GM23338 (cell line): ENCODE data around the gene SLC36A3. TPM values are rescaled to one million over a fixed set of nuclear protein-coding genes. Genes with fewer than 3 reads are reported as not detected.
A peak's percentile ranks its signal among the peaks of the same experiment; 100 is the strongest.

Source experiments
- ATAC-seq: fragments of 200-7000 bp; cut with Tn5 transposase; 3 replicates; pipeline ENCODE4 v1.9.1; 2020
- DNase-seq: peaks from one replicate; pipeline ENCODE4 v3.0.0-alpha.2; 2015; ENCODE audit warnings: low spot score
- H2AFZ ChIP-seq: fragments of 200-600 bp; sonication (generic); 2 replicates; pipeline ENCODE4 v1.8.0; 2016; ENCODE audit warnings: antibody characterized with exemption, mild to moderate bottlenecking, moderate library complexity
- H3F3A ChIP-seq: fragments of 200-600 bp; sonication (generic); replicated peaks from 2 replicates; pipeline ENCODE4 v1.8.0; 2017; ENCODE audit warnings: antibody characterized with exemption, mixed run types, low read depth
- H3K27ac ChIP-seq: fragments of 200-600 bp; sonication (generic); 2 replicates; pipeline ENCODE4 v1.6.1; 2016; ENCODE audit warnings: low read depth
- H3K27me3 ChIP-seq: fragments of 200-600 bp; sonication (generic); 2 replicates; pipeline ENCODE4 v1.8.0; 2016; ENCODE audit warnings: mild to moderate bottlenecking, mixed run types, moderate library complexity; ENCODE audit not compliant: insufficient read depth
- H3K36me3 ChIP-seq: fragments of 200-600 bp; sonication (generic); 2 replicates; pipeline ENCODE4 v1.8.0; 2016; ENCODE audit warnings: mild to moderate bottlenecking; ENCODE audit not compliant: insufficient read depth
- H3K4me1 ChIP-seq: fragments of 200-600 bp; sonication (generic); 2 replicates; pipeline ENCODE4 v1.8.0; 2016; ENCODE audit warnings: mild to moderate bottlenecking, moderate library complexity; ENCODE audit not compliant: insufficient read depth
- H3K4me2 ChIP-seq: fragments of 200-600 bp; sonication (generic); 2 replicates; pipeline ENCODE4 v1.7.1; 2017; ENCODE audit warnings: mixed run types
- H3K4me3 ChIP-seq: fragments of 200-600 bp; sonication (generic); 2 replicates; pipeline ENCODE4 v1.6.1; 2016; ENCODE audit warnings: mixed run types
- H3K79me2 ChIP-seq: fragments of 200-600 bp; sonication (generic); replicated peaks from 2 replicates; pipeline ENCODE4 v1.8.0; 2017; ENCODE audit warnings: mild to moderate bottlenecking; ENCODE audit not compliant: insufficient read depth
- H3K9me2 ChIP-seq: fragments of 200-600 bp; sonication (generic); 2 replicates; pipeline ENCODE4 v1.8.0; 2017; ENCODE audit not compliant: insufficient read depth
- H4K20me1 ChIP-seq: fragments of 200-600 bp; sonication (generic); replicated peaks from 2 replicates; pipeline ENCODE4 v1.8.0; 2017; ENCODE audit warnings: mild to moderate bottlenecking; ENCODE audit not compliant: insufficient read depth
- H3K27ac Mint-ChIP-seq: 2 replicates; pipeline ENCODE4 v1.8.0; 2020; ENCODE audit warnings: inconsistent platforms, mild to moderate bottlenecking, moderate library complexity, mixed read lengths
- H3K27me3 Mint-ChIP-seq: 3 replicates; pipeline ENCODE4 v1.8.0; 2022; ENCODE audit warnings: low read depth, mild to moderate bottlenecking, moderate library complexity, mixed read lengths, inconsistent platforms; ENCODE audit not compliant: insufficient read depth, poor library complexity
- H3K36me3 Mint-ChIP-seq: 3 replicates; pipeline ENCODE4 v1.8.0; 2021; ENCODE audit warnings: low read depth, mild to moderate bottlenecking, inconsistent platforms, moderate library complexity, mixed read lengths
- H3K4me1 Mint-ChIP-seq: 3 replicates; pipeline ENCODE4 v1.8.0; 2020; ENCODE audit warnings: mild to moderate bottlenecking, inconsistent platforms, mixed read lengths
- H3K4me3 Mint-ChIP-seq: 3 replicates; pipeline ENCODE4 v1.8.0; 2021; ENCODE audit warnings: moderate library complexity, mild to moderate bottlenecking, inconsistent platforms, mixed read lengths
- H3K9me3 Mint-ChIP-seq: 3 replicates; pipeline ENCODE4 v1.8.0; 2020; ENCODE audit warnings: moderate library complexity, mild to moderate bottlenecking, inconsistent platforms, mixed read lengths
- CREB1 ChIP-seq: fragments of 250-450 bp; sonication (Bioruptor Pico); IDR thresholded peaks from 2 replicates; pipeline ENCODE4 v1.5.0; 2020; ENCODE audit warnings: low read depth, mild to moderate bottlenecking, moderate library complexity
- CTCF ChIP-seq, 2 experiments: fragments of 200-600 bp in 1 of 2; sonication (generic) in 1 of 2; conservative IDR thresholded peaks; 2 replicates each; pipeline versions ENCODE4 v1.5.1 to v1.6.1; 2016 to 2017; ENCODE audit warnings: antibody characterized with exemption in 2 of 2, low read depth in 2 of 2, mild to moderate bottlenecking in 2 of 2, moderate library complexity in 1 of 2
- EZH2 ChIP-seq: fragments of 200-600 bp; sonication (generic); IDR thresholded peaks from one replicate; pipeline ENCODE4 v1.8.0; 2017; ENCODE audit warnings: antibody characterized with exemption, mild to moderate bottlenecking, low read depth; ENCODE audit not compliant: unreplicated experiment
- EZH2phosphoT487 ChIP-seq: fragments of 200-600 bp; sonication (generic); IDR thresholded peaks from one replicate; pipeline ENCODE4 v1.8.1; 2018; ENCODE audit warnings: antibody characterized with exemption; ENCODE audit not compliant: unreplicated experiment
- JUNB ChIP-seq: IDR thresholded peaks from one replicate; pipeline ENCODE4 v1.6.1; 2016; ENCODE audit warnings: antibody characterized with exemption; ENCODE audit not compliant: unreplicated experiment
- NANOG ChIP-seq: IDR thresholded peaks from 2 replicates; pipeline ENCODE4 v1.6.1; 2016; ENCODE audit warnings: antibody characterized with exemption, borderline replicate concordance
- POLR2AphosphoS5 ChIP-seq: IDR thresholded peaks from 2 replicates; pipeline ENCODE4 v1.6.1; 2016; ENCODE audit warnings: antibody characterized with exemption, low read depth
- STAT1 ChIP-seq: IDR thresholded peaks from one replicate; pipeline ENCODE4 v1.6.1; 2016; ENCODE audit warnings: antibody characterized with exemption; ENCODE audit not compliant: unreplicated experiment
- ZNF114 ChIP-seq: fragments of 250-450 bp; sonication (Bioruptor Pico); IDR thresholded peaks from 2 replicates; pipeline ENCODE4 v1.5.0; 2020; ENCODE audit warnings: mild to moderate bottlenecking, moderate library complexity
- ZNF331 ChIP-seq: fragments of 250-450 bp; sonication (Bioruptor Pico); IDR thresholded peaks from 2 replicates; pipeline ENCODE4 v1.5.0; 2020; ENCODE audit warnings: low read depth, mild to moderate bottlenecking, moderate library complexity
- polyA plus RNA-seq: library from polyadenylated mRNA; unstranded; fragments of >200 nt; fragmentation: Nextera tagmentation; extraction: Ambion mirVana; gene quantifications from 2 replicates; pipeline ENCODE4 v1.2.1, GENCODE V29; 2016
- total RNA-seq: library from RNA; depleted of rRNA; stranded (reverse); fragments of >200 nt; shearing (Covaris generic); gene quantifications from 2 replicates; pipeline ENCODE4 v1.2.3, GENCODE V29; 2014
- TF ChIP-seq, protein P1 (sequence below): IDR thresholded peaks from one replicate; pipeline ENCODE4 v1.6.1; 2018; ENCODE audit warnings: antibody characterized with exemption; ENCODE audit not compliant: unreplicated experiment
- TF ChIP-seq, protein P2 (sequence below): fragments of 250-450 bp; sonication (Bioruptor Pico); IDR thresholded peaks from 2 replicates; pipeline ENCODE4 v1.5.0; 2020; ENCODE audit warnings: mild to moderate bottlenecking, moderate library complexity
- TF ChIP-seq, protein P3 (sequence below): IDR thresholded peaks from 2 replicates; pipeline ENCODE4 v1.6.1; 2016; ENCODE audit warnings: antibody characterized with exemption

The SLC36A3 gene
- total and polyA plus RNA-seq, 2 experiments from 2014 or later = not detected

- Mint-ChIP-seq H3K4me1 (peaks cover 17% of the 10 kb centered on the region), H3K27ac (no peak overlapping the region), H3K4me3 (no peak overlapping the region; the same call in 2 of the 3 replicates), H3K9me3 (no peaks in the 10 kb centered on the region), H3K27me3 (peaks cover 9% of the 10 kb centered on the region), H3K36me3 (no peaks in the 10 kb centered on the region)
- Histone ChIP-seq H3K36me3 (no peaks in the 10 kb centered on the region), H3K27me3 (no peaks in the 10 kb centered on the region), H3K4me1 (peaks cover 17% of the 10 kb centered on the region), H2AFZ (peak overlapping the region; percentile 87), H3K9me2 (no peaks in the 10 kb centered on the region), H3K27ac (no peak overlapping the region), H3K4me2 (no peak overlapping the region), H3K4me3 (no peak overlapping the region), H3F3A (no peaks in the 10 kb centered on the region), H4K20me1 (no peaks in the 10 kb centered on the region), H3K79me2 (no peaks in the 10 kb centered on the region)
- TF ChIP-seq, protein P1, sequence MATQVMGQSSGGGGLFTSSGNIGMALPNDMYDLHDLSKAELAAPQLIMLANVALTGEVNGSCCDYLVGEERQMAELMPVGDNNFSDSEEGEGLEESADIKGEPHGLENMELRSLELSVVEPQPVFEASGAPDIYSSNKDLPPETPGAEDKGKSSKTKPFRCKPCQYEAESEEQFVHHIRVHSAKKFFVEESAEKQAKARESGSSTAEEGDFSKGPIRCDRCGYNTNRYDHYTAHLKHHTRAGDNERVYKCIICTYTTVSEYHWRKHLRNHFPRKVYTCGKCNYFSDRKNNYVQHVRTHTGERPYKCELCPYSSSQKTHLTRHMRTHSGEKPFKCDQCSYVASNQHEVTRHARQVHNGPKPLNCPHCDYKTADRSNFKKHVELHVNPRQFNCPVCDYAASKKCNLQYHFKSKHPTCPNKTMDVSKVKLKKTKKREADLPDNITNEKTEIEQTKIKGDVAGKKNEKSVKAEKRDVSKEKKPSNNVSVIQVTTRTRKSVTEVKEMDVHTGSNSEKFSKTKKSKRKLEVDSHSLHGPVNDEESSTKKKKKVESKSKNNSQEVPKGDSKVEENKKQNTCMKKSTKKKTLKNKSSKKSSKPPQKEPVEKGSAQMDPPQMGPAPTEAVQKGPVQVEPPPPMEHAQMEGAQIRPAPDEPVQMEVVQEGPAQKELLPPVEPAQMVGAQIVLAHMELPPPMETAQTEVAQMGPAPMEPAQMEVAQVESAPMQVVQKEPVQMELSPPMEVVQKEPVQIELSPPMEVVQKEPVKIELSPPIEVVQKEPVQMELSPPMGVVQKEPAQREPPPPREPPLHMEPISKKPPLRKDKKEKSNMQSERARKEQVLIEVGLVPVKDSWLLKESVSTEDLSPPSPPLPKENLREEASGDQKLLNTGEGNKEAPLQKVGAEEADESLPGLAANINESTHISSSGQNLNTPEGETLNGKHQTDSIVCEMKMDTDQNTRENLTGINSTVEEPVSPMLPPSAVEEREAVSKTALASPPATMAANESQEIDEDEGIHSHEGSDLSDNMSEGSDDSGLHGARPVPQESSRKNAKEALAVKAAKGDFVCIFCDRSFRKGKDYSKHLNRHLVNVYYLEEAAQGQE = no peak
- TF ChIP-seq EZH2 = no peak
- no peak for TF ChIP-seq CREB1 (CRISPR knock-in tag)
- TF ChIP-seq POLR2AphosphoS5 = no peak
- no peak for TF ChIP-seq JUNB
- TF ChIP-seq STAT1 = no peak
- no peak for TF ChIP-seq CTCF (conservative IDR thresholded peaks at IDR 0.05; ENCODE audit: low read depth in 2 of 2)
- TF ChIP-seq, protein P2, sequence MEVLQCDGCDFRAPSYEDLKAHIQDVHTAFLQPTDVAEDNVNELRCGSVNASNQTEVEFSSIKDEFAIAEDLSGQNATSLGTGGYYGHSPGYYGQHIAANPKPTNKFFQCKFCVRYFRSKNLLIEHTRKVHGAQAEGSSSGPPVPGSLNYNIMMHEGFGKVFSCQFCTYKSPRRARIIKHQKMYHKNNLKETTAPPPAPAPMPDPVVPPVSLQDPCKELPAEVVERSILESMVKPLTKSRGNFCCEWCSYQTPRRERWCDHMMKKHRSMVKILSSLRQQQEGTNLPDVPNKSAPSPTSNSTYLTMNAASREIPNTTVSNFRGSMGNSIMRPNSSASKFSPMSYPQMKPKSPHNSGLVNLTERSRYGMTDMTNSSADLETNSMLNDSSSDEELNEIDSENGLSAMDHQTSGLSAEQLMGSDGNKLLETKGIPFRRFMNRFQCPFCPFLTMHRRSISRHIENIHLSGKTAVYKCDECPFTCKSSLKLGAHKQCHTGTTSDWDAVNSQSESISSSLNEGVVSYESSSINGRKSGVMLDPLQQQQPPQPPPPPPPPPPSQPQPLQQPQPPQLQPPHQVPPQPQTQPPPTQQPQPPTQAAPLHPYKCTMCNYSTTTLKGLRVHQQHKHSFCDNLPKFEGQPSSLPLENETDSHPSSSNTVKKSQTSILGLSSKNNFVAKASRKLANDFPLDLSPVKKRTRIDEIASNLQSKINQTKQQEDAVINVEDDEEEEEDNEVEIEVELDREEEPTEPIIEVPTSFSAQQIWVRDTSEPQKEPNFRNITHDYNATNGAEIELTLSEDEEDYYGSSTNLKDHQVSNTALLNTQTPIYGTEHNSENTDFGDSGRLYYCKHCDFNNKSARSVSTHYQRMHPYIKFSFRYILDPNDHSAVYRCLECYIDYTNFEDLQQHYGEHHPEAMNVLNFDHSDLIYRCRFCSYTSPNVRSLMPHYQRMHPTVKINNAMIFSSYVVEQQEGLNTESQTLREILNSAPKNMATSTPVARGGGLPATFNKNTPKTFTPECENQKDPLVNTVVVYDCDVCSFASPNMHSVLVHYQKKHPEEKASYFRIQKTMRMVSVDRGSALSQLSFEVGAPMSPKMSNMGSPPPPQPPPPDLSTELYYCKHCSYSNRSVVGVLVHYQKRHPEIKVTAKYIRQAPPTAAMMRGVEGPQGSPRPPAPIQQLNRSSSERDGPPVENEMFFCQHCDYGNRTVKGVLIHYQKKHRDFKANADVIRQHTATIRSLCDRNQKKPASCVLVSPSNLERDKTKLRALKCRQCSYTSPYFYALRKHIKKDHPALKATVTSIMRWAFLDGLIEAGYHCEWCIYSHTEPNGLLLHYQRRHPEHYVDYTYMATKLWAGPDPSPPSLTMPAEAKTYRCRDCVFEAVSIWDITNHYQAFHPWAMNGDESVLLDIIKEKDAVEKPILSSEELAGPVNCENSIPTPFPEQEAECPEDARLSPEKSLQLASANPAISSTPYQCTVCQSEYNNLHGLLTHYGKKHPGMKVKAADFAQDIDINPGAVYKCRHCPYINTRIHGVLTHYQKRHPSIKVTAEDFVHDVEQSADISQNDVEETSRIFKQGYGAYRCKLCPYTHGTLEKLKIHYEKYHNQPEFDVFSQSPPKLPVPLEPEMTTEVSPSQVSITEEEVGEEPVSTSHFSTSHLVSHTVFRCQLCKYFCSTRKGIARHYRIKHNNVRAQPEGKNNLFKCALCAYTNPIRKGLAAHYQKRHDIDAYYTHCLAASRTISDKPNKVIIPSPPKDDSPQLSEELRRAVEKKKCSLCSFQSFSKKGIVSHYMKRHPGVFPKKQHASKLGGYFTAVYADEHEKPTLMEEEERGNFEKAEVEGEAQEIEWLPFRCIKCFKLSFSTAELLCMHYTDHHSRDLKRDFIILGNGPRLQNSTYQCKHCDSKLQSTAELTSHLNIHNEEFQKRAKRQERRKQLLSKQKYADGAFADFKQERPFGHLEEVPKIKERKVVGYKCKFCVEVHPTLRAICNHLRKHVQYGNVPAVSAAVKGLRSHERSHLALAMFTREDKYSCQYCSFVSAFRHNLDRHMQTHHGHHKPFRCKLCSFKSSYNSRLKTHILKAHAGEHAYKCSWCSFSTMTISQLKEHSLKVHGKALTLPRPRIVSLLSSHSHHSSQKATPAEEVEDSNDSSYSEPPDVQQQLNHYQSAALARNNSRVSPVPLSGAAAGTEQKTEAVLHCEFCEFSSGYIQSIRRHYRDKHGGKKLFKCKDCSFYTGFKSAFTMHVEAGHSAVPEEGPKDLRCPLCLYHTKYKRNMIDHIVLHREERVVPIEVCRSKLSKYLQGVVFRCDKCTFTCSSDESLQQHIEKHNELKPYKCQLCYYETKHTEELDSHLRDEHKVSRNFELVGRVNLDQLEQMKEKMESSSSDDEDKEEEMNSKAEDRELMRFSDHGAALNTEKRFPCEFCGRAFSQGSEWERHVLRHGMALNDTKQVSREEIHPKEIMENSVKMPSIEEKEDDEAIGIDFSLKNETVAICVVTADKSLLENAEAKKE = no peak
- TF ChIP-seq, protein P3, sequence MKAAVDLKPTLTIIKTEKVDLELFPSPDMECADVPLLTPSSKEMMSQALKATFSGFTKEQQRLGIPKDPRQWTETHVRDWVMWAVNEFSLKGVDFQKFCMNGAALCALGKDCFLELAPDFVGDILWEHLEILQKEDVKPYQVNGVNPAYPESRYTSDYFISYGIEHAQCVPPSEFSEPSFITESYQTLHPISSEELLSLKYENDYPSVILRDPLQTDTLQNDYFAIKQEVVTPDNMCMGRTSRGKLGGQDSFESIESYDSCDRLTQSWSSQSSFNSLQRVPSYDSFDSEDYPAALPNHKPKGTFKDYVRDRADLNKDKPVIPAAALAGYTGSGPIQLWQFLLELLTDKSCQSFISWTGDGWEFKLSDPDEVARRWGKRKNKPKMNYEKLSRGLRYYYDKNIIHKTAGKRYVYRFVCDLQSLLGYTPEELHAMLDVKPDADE = no peak
- TF ChIP-seq NANOG = no peak
- TF ChIP-seq ZNF114 (CRISPR knock-in tag) = no peak
- TF ChIP-seq EZH2phosphoT487 = no peak
- no peak for TF ChIP-seq ZNF331 (CRISPR knock-in tag)
- DNase-seq (no peak), ATAC-seq (no peak)
Measured at GRCh38 chr5:151234476-151235238, 68.9 kb downstream of the SLC36A3 start.
